VCaP (cell line): ENCODE results near the gene OR6K2.

Experiments
- H3K27ac ChIP-seq: fragments of 450-650 bp; 2 replicates; pipeline ENCODE4 v1.5.1; 2017
- TF ChIP-seq, protein P1 (sequence below): fragments of 450-650 bp; conservative IDR thresholded peaks from 2 replicates; pipeline ENCODE4 v1.5.1; 2017; ENCODE audit warnings: mild to moderate bottlenecking, moderate library complexity

OR6K2 gene

DNA sequence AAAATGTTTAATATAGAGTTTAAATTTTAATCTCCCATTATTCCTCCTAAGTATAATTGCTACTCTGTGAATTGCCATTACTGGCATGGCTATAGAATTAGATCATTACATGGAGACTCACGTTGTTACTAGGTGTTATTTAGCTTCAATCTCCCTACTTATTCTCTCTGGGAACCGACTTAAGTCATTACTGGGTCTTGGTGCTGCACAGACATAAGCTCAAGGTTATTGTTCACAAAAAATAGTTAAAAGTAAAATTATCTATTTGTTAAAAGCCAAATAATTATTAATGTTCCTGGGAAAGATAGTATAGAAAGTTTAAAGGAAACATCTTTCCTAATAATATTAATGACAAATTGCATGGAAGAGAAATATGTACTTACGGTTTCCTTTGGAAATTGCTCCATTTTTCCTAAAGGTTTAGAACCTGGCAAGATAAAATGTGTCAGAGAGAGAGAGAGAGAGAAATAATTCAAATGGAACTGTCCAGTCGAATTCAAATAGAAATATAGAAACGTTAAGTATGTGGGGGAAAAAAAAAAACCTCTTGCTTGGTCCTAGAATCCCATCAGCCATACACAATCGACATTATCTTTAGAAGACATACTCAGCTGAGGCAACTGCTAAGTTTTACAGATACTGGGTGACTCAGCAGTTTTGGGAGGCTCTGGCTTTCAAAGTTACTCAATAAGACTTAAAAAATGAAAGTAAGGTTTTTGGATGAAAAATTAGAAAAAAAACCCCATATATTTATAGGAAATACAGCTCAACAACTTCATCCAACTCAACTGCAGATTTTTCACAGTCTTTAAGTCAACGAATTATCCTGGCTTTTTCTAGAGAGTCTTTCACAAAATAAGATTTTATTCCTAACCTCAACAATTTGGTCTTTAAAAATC, 14.1 kb downstream of the OR6K2 start, which contains the start of gene SPTA1:
Gene SPTA1 (minus strand): TSS at position 605 of the 899 bp plus-strand sequence. CDS start 198 bp downstream, at position 407.
- no peak within 1 kb of the TSS for H3K27ac ChIP-seq
- TF ChIP-seq, protein P1, sequence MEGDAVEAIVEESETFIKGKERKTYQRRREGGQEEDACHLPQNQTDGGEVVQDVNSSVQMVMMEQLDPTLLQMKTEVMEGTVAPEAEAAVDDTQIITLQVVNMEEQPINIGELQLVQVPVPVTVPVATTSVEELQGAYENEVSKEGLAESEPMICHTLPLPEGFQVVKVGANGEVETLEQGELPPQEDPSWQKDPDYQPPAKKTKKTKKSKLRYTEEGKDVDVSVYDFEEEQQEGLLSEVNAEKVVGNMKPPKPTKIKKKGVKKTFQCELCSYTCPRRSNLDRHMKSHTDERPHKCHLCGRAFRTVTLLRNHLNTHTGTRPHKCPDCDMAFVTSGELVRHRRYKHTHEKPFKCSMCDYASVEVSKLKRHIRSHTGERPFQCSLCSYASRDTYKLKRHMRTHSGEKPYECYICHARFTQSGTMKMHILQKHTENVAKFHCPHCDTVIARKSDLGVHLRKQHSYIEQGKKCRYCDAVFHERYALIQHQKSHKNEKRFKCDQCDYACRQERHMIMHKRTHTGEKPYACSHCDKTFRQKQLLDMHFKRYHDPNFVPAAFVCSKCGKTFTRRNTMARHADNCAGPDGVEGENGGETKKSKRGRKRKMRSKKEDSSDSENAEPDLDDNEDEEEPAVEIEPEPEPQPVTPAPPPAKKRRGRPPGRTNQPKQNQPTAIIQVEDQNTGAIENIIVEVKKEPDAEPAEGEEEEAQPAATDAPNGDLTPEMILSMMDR = no peak

DNA sequence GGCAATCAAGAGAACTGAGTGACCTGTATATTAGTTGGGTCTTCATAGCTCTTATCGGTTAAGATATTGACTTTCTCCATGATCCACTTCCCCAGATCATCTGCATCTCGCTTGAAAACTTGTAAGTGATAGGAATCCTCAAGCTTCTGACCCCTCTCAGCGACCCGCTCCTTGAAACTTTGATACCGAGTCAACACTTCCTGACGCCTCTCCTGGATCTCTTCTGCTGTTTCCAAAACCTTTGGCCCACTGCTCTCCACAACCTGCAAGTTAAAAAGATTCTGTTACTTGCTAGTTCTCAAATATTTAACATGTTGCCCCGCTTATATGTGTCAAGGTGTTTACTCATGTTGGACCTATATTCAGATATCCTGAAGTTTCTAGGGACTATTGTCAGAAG, 15.4 kb downstream of the OR6K2 start:
- no peak overlapping the region for H3K27ac ChIP-seq
- TF ChIP-seq, protein P1 = no peak

DNA sequence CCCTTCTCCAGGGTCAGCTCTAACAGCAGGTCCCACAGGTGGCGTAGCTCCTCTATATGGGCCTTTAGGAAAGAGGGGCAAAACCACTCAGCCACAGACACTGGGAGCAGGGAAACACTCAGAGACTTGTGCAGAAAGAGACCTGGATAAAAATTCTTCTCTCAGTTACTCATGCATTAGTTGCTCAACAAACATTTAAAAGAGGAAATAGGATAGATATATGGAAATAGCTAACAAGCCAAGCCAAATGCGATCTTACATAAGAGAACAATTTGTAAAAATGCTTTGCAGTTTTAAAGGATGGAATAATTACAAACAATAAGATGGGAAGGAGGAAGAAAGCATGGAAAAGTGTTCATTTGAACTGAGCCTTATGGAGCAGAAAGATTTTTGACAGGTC, 18.8 kb downstream of the OR6K2 start:
- no peak overlapping the region for H3K27ac ChIP-seq
- TF ChIP-seq, protein P1 = no peak

DNA sequence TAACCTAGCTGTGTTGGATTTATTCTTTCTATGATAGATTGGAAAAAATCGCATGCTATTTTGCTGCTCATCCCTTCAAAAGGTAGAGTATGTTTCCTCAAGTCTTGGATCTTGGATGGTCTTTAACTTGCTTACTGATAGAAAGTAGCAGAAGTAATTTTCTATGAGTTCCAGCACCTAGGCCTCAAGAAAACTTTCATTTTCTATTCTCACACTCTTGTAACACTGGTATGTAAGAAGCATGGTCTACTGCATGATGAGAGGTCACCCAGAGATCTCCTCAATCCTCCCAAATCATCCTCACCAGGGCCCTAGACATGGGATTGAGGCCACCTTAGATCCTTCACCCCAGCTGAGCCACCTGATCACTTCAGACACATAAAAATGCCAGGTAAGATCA, 21.2 kb downstream of the OR6K2 start:
- TF ChIP-seq, protein P1 = no peak
- H3K27ac ChIP-seq = no peak overlapping the region

DNA sequence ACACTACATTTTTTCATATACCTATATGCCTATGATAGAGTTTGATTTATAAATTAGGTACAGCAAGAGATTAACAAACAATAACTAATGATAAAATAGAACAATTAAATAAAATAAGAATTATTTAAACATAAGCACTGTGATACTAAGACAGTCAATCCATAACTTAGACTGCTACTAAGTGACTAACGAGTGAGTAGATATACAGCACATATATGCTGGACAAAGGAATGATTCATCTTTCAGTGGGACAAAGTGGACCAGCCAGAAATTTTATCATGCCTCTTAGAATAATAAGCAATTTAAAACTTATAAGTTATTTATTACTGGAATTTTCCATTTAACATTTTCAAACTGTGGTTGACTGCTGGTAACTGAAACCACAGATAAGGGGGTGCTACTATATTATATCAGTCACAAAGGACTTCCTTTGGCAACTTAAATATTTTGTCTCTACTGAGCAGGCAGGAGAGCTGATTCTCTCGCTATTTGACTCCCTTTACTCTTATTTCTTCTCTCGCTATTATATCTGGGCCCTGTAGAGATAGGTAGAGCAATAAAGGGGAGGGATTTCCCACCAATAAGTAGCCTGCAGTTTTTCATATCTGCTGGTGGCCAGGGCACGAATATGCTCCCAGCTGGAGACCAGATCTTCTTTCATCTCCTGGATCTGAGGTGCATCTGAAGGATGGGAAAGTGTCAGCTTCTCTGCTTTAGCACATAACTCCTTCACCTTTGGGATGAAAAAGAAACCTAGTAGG, 24.7 kb downstream of the OR6K2 start:
- no peak overlapping the region for H3K27ac ChIP-seq
- TF ChIP-seq, protein P1 = no peak

DNA sequence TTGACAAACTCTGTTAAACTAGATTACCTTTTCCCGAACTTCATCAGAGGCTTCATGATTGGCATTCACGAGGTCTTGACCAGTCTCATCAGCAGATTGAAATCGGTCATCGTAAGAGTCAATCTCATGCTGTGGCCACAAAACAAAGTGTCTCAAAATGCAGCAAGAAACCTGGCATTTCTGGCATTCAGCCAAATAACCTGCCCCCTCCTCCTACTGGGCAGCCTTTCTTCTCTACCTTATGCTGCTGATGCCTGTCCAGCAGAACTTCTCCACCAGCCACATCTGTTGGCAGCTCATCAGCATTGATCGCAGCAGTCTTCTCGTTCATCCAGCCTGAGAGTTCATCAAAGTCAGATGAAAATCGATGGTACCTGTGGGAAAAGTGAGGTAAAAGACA, 26.1 kb downstream of the OR6K2 start:
- H3K27ac ChIP-seq = no peak overlapping the region
- TF ChIP-seq, protein P1 = no peak

DNA sequence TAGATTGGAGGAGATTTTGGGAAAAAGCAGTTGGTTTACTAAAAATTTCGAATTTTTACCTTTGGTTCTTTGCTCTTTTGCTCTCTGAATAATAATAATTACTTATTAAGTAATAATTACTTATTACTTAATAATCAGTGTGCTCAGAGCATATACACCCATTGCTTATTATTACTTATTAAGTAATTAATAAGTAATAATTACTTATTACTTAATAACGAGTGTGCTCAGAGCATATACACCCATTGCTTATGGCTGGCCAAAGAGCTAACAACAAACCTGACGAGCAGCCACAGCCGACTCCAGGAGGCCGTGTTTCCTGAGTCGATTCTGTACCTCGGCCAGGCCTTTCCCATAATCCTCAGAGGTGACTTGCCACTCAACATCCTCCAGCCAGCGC, 34.4 kb downstream of the OR6K2 start:
- TF ChIP-seq, protein P1 = no peak
- H3K27ac ChIP-seq = no peak overlapping the region
